Endothelial cell of umbilical vein (primary cell): Measurements from ENCODE around the gene KIF2C. TPM values are rescaled to one million over a fixed set of nuclear protein-coding genes. Genes with fewer than 3 reads are reported as not detected.
"Not testable (repeated sequence)": the region's sequence is repeated elsewhere in the genome, so short reads cannot be mapped to it uniquely, and the experiment has no call there.

Experiments
- BruUV-seq: library from RNA; stranded (reverse); fragments of 400-500 nt; replicated peaks from 2 replicates; lab custom pipeline; 2021; lab: Mats Ljungman, UMichigan
- CTCF ChIA-PET: fragments of 300-600, 350-600 bp; sonication (Branson Sonifier 250); formaldehyde crosslinking; loops from one replicate; lab custom pipeline; 2021; ENCODE audit warnings: antibody characterized with exemption, inconsistent platforms; lab: Charles Lee
- POLR2A ChIA-PET: fragments of 300-600, 350-600 bp; sonication (Branson Sonifier 250); formaldehyde crosslinking; loops from one replicate; lab custom pipeline; 2021; ENCODE audit warnings: antibody characterized with exemption, inconsistent platforms; lab: Charles Lee
- DNase-seq: peaks from one replicate; pipeline ENCODE4 v3.0.0-alpha.2; 2011; ENCODE audit warnings: low read depth, low spot score
- FAIRE-seq: peaks from 2 replicates; lab custom pipeline; 2011; peaks lifted over from hg19 to GRCh38; lab: Jason Lieb, UNC
- H2AFZ ChIP-seq: 2 replicates; pipeline ENCODE4 v1.6.0; 2012; ENCODE audit warnings: low read depth, low read length, control low read depth, inconsistent platforms
- H3K27ac ChIP-seq: 2 replicates; pipeline ENCODE4 v1.5.1; 2011; ENCODE audit warnings: low read depth, mild to moderate bottlenecking, control low read depth, low read length, moderate library complexity; ENCODE audit not compliant: insufficient read depth
- H3K27me3 ChIP-seq, 2 experiments: 2 replicates each; pipeline versions ENCODE4 v1.6.0 to v1.6.1; 2011; ENCODE audit warnings: low read length in 2 of 2, mixed read lengths in 1 of 2; ENCODE audit not compliant: control insufficient read depth in 2 of 2, insufficient read depth in 2 of 2
- H3K36me3 ChIP-seq, 2 experiments: 2 replicates in 1 of 2; 3 replicates in 1 of 2; pipeline ENCODE4 v1.5.1; 2011; ENCODE audit warnings: low read length in 2 of 2, mild to moderate bottlenecking in 1 of 2, moderate library complexity in 1 of 2; ENCODE audit not compliant: control insufficient read depth in 2 of 2, insufficient read depth in 2 of 2; ENCODE audit errors: extremely low read depth in 1 of 2
- H3K4me1 ChIP-seq: 3 replicates; pipeline ENCODE4 v1.5.1; 2011; ENCODE audit warnings: mild to moderate bottlenecking, low read length; ENCODE audit not compliant: control insufficient read depth, insufficient read depth; ENCODE audit errors: extremely low read depth
- H3K4me2 ChIP-seq: 2 replicates; pipeline ENCODE4 v1.6.1; 2011; ENCODE audit warnings: low read length, control low read depth, mixed read lengths; ENCODE audit not compliant: insufficient read depth
- H3K4me3 ChIP-seq, 3 experiments: fragments of 200-600 bp in 1 of 3; sonication (generic), shearing (Covaris generic) in 1 of 3; replicated peaks in 1 of 3; 2 replicates each; pipeline ENCODE4 v1.5.1; 2011 to 2016; ENCODE audit warnings: control low read depth in 3 of 3, low read length in 3 of 3, mild to moderate bottlenecking in 2 of 3, inconsistent platforms in 1 of 3, low read depth in 1 of 3, moderate library complexity in 1 of 3; ENCODE audit not compliant: insufficient read depth in 1 of 3
- H3K79me2 ChIP-seq: 2 replicates; pipeline ENCODE4 v1.6.0; 2012; ENCODE audit warnings: low read length, inconsistent platforms; ENCODE audit not compliant: control insufficient read depth, insufficient read depth
- H3K9ac ChIP-seq: replicated peaks from 2 replicates; pipeline ENCODE3; 2011; ENCODE audit warnings: low read length, control low read depth; ENCODE audit not compliant: insufficient read depth; ENCODE audit errors: extremely low read depth
- H3K9me1 ChIP-seq: replicated peaks from 3 replicates; pipeline ENCODE4 v1.6.0; 2011; ENCODE audit warnings: mild to moderate bottlenecking, low read length; ENCODE audit not compliant: control insufficient read depth, insufficient read depth; ENCODE audit errors: extremely low read depth
- H3K9me3 ChIP-seq: replicated peaks from 2 replicates; pipeline ENCODE4 v1.5.1; 2012; ENCODE audit warnings: low read length, inconsistent platforms; ENCODE audit not compliant: control insufficient read depth, insufficient read depth
- H4K20me1 ChIP-seq: replicated peaks from 2 replicates; pipeline ENCODE3; 2011; ENCODE audit warnings: mild to moderate bottlenecking, low read length; ENCODE audit not compliant: control insufficient read depth, insufficient read depth; ENCODE audit errors: extremely low read depth
- EZH2 ChIP-seq: IDR thresholded peaks from 2 replicates; pipeline ENCODE4 v1.6.1; 2012; ENCODE audit warnings: borderline replicate concordance, low read depth, mild to moderate bottlenecking, moderate library complexity, low read length, inconsistent platforms; ENCODE audit not compliant: severe bottlenecking
- FOS ChIP-seq: IDR thresholded peaks from 2 replicates; pipeline ENCODE4 v1.6.1; 2011; ENCODE audit warnings: mild to moderate bottlenecking, low read length, moderate library complexity, borderline replicate concordance; ENCODE audit not compliant: insufficient read depth
- GATA2 ChIP-seq: IDR thresholded peaks from 2 replicates; pipeline ENCODE4 v1.7.0; 2011; ENCODE audit warnings: low read depth, mild to moderate bottlenecking, moderate library complexity, mixed read lengths, low read length; ENCODE audit not compliant: insufficient read length, insufficient read depth
- JUN ChIP-seq: IDR thresholded peaks from 2 replicates; pipeline ENCODE4 v1.6.1; 2011; ENCODE audit warnings: borderline replicate concordance, low read depth; ENCODE audit not compliant: insufficient read length, insufficient read depth
- MYC ChIP-seq: IDR thresholded peaks from one replicate; pipeline ENCODE4 v1.6.1; 2011; ENCODE audit warnings: mild to moderate bottlenecking, low read depth, low read length
- POLR2A ChIP-seq: IDR thresholded peaks from 2 replicates; pipeline ENCODE4 v1.6.1; 2012; ENCODE audit warnings: low read depth, mild to moderate bottlenecking, control low read depth, low read length
- POLR2AphosphoS5 ChIP-seq: IDR thresholded peaks from 2 replicates; pipeline ENCODE4 v1.6.1; 2012; ENCODE audit warnings: low read depth, mild to moderate bottlenecking, control low read depth, low read length, moderate library complexity; ENCODE audit not compliant: insufficient read depth
- dilution Hi-C: fragments of 300-500 bp; cut with MboI; formaldehyde crosslinking; loops from one replicate; pipeline ENCODE4 v1.15.0; 2019; ENCODE audit warnings: low sequenced_read_pairs; ENCODE audit not compliant: extremely low pct_ligation_motif_present
- intact Hi-C: fragments of 100-400 bp; cut with micrococcal nuclease; formaldehyde crosslinking; loops from one replicate; pipeline ENCODE4 v1.10.0; 2022
- polyA plus RNA-seq, 4 experiments: library from polyadenylated mRNA; depleted of rRNA in 3 of 4; stranded (reverse) in 3 of 4; unstranded in 1 of 4; fragments of >200 nt; gene quantifications; 2 replicates each; pipeline versions ENCODE4 v1.2.1 to v1.2.3, GENCODE V29; 2011 to 2012; ENCODE audit warnings: missing spikeins in 1 of 4
- total RNA-seq: library from RNA; stranded (reverse); gene quantifications from 2 replicates; pipeline ENCODE4 v1.2.3, GENCODE V29; 2021
- TF ChIP-seq, protein P1 (sequence below), 2 donors: IDR thresholded peaks; 1 replicate in 1 of 2; 2 replicates in 1 of 2; pipeline ENCODE4 v1.5.1; 2011; ENCODE audit warnings: low read length in 2 of 2, mild to moderate bottlenecking in 2 of 2, moderate library complexity in 2 of 2, control low read depth in 1 of 2, inconsistent platforms in 1 of 2, low read depth in 1 of 2; ENCODE audit not compliant: insufficient read depth in 1 of 2; ENCODE audit errors: extremely low read depth in 1 of 2
- TF ChIP-seq, protein P2 (sequence below): IDR thresholded peaks from 2 replicates; pipeline ENCODE4 v1.6.1; 2011; ENCODE audit not compliant: insufficient read depth, insufficient read length

KIF2C gene
- total and polyA plus RNA-seq, 2 donors (not counting 3 experiments of a cell fraction or from before 2014, with no cell fraction given), result 27.1 to 53.7 TPM

DNA sequence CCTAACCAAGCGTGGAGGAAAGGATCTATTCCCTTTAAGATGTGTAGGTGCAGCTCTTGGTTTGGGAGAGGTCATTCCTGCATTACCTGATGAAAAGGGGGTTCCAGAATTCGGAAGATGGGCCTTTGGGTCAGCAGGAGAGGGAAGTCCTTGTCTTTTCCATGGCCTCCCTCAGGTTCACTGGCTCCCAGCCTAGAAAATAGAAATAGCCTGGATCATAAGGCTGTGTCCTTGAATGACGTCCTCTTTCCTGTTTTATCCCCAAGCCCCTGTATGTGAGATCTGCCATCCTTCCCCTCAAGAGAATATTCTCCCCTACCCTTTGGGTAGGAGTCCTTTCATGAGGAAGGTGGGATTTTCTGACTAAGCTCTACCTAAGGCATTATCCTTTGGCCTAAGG, 21.2 kb downstream of the KIF2C start:
- Histone ChIP-seq H3K9me1 (no peaks in the 10 kb centered on the region), H3K36me3 (peaks cover 18 to 22% of the 10 kb centered on the region in 2 experiments), H3K27ac (no peak overlapping the region), H3K27me3 (no peaks in the 10 kb centered on the region), H2AFZ (no peak overlapping the region), H3K9me3 (no peaks in the 10 kb centered on the region), H3K4me3 (no peak overlapping the region), H3K79me2 (no peaks in the 10 kb centered on the region), H3K4me2 (no peak overlapping the region), H4K20me1 (no peaks in the 10 kb centered on the region), H3K4me1 (peaks cover 12% of the 10 kb centered on the region), H3K9ac (no peak overlapping the region)
- POLR2A ChIA-PET, result no interaction called here
- DNase-seq, result no peak
- TF ChIP-seq FOS (no peak), MYC (no peak), POLR2AphosphoS5 (no peak), EZH2 (no peak), JUN (no peak), GATA2 (no peak), POLR2A (no peak)
- TF ChIP-seq, protein P1, sequence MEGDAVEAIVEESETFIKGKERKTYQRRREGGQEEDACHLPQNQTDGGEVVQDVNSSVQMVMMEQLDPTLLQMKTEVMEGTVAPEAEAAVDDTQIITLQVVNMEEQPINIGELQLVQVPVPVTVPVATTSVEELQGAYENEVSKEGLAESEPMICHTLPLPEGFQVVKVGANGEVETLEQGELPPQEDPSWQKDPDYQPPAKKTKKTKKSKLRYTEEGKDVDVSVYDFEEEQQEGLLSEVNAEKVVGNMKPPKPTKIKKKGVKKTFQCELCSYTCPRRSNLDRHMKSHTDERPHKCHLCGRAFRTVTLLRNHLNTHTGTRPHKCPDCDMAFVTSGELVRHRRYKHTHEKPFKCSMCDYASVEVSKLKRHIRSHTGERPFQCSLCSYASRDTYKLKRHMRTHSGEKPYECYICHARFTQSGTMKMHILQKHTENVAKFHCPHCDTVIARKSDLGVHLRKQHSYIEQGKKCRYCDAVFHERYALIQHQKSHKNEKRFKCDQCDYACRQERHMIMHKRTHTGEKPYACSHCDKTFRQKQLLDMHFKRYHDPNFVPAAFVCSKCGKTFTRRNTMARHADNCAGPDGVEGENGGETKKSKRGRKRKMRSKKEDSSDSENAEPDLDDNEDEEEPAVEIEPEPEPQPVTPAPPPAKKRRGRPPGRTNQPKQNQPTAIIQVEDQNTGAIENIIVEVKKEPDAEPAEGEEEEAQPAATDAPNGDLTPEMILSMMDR (IDR thresholded peaks at IDR 0.05; ENCODE audit: extremely low read depth in 1 of 2, insufficient read depth in 1 of 2, low read depth in 1 of 2, low read length in 2 of 2), result no peak
- TF ChIP-seq, protein P2, sequence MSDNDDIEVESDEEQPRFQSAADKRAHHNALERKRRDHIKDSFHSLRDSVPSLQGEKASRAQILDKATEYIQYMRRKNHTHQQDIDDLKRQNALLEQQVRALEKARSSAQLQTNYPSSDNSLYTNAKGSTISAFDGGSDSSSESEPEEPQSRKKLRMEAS, result no peak
- FAIRE-seq, result no peak
- BruUV-seq, result no TSS peak
- dilution Hi-C loops, result no loop called here
- CTCF ChIA-PET, result no interaction called here
- intact Hi-C loops, result no loop called here

DNA sequence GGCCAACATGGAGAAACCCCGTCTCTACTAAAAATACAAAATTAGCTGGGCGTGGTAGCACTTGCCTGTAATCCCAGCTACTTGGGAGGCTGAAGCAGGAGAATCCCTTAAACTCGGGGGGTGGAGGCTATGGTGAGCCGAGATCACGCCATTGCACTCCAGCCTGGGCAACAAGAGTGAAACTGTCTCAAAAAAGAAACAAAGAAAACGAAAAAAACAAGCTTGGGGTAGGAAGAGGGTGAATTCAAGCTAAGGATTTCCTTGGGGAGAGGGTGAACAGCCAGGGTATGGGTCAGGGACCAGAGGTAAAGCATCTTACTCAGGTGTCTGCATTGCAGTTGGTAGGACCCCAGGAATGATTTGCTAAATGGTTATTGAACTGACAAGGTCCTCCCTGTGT, 26.8 kb downstream of the KIF2C start:
- H3K9me3 ChIP-seq, BruUV-seq, intact Hi-C loops, H3K9ac ChIP-seq, H3K79me2 ChIP-seq, H3K4me2 ChIP-seq, H3K4me1 ChIP-seq, H2AFZ ChIP-seq, H3K27me3 ChIP-seq, dilution Hi-C loops, DNase-seq, H3K27ac ChIP-seq, H3K9me1 ChIP-seq, H3K4me3 ChIP-seq, FAIRE-seq, H4K20me1 ChIP-seq: not testable (repeated sequence)
- POLR2A ChIA-PET, result interaction anchor here (1.2 kb wide), 1 partner anchor 9 kb away, joined by 3 read pairs; the partner anchor contains the start of gene RPS8
- CTCF ChIA-PET, result interaction anchor here (0.6 to 2.6 kb wide), 2 partner anchors 35 to 1608 kb away, joined by 3 to 12 read pairs; partner anchors contain the start of gene RNU5D-1
- peaks cover 4 to 14% of the 10 kb centered on the region in 2 experiments for H3K36me3 ChIP-seq
